Prostate gland (tissue), 2 donors: ENCODE results near the gene DNAJB5.

ENCODE experiments used
- POLR2AphosphoS5 ChIP-seq: sonication (generic); formaldehyde crosslinking; IDR thresholded peaks from one replicate; pipeline ENCODE4 v1.6.1; 2017; ENCODE audit warnings: antibody characterized with exemption
- TF ChIP-seq, protein P1 (sequence below), 4 experiments: fragments of 200-600 bp in 2 of 4; fragments of 450-650 bp in 2 of 4; sonication (generic) in 2 of 4; IDR thresholded peaks; 1 replicate in 3 of 4; 2 replicates in 1 of 4; pipeline ENCODE4 v1.5.1; 2016 to 2019; ENCODE audit warnings: antibody characterized with exemption in 4 of 4, mild to moderate bottlenecking in 2 of 4, moderate library complexity in 2 of 4

DNA sequence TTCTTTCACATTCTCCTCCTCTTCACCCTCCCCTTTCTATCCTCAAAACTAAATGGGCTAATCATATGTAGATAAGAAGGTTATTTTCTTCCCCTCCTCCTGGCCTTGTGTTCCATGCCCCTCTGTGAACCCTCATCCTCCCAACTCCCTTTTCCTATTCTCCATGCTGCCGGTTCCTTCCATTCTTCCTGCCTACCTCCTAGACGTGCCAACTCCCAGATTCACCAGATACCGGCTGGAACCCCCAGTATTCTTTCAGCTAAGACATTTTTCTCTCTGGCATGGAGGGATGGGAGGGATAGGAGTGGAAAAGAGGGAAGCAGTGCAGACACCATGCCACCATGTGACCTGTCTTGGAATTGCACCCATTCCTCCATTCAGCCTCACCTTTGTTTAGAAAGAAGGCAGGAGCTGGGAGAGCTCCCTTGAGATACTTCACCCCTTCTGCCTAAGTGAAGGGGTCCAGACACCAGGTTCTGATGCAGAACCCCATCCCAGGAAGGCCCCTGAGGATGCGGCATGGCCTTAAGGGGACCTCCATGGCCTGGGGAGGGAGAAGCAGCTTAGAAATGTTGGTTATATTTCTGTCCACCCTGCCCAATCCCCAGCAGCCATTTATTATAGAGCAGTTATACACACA, 4.8 kb downstream of the DNAJB5 start:
- no peak for TF ChIP-seq POLR2AphosphoS5
- TF ChIP-seq, protein P1, sequence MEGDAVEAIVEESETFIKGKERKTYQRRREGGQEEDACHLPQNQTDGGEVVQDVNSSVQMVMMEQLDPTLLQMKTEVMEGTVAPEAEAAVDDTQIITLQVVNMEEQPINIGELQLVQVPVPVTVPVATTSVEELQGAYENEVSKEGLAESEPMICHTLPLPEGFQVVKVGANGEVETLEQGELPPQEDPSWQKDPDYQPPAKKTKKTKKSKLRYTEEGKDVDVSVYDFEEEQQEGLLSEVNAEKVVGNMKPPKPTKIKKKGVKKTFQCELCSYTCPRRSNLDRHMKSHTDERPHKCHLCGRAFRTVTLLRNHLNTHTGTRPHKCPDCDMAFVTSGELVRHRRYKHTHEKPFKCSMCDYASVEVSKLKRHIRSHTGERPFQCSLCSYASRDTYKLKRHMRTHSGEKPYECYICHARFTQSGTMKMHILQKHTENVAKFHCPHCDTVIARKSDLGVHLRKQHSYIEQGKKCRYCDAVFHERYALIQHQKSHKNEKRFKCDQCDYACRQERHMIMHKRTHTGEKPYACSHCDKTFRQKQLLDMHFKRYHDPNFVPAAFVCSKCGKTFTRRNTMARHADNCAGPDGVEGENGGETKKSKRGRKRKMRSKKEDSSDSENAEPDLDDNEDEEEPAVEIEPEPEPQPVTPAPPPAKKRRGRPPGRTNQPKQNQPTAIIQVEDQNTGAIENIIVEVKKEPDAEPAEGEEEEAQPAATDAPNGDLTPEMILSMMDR (IDR thresholded peaks at IDR 0.05), result peak in 3 of 4 experiments; percentile 33 to 58 (median 56)
